NCI-H526 treated with DMSO at 0.1 percent for 48 hours (cell line): ENCODE results near the gene WARS2.

Experiments used
- DNase-seq: peaks from one replicate; lab custom pipeline; 2025; lab: John Stamatoyannopoulos, UW

The WARS2 gene

DNA sequence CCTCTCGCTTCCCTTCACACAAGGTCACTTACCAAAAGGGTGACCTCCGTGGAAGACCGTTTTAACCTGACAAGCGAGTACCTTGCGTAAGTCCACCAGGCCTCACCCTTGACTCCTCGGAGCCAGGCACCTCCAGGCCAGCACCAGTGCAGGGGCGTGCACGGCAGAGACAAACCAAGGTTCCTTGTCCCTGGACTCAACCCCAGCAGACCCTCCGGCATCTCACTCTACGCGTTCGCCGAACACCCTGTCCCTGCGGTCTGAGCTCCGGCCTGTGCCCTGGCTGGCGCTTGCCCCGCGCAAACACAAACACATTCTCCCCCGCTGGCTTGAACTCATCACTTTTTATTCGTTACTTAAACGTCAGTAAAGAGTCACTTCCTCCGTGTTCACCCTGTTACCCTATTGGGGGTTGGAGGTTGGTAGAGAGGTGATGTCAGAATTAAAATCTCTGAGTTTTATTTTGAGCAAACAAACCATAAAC lies 156.9 kb downstream of the WARS2 start:
- DNase-seq = no peak

DNA sequence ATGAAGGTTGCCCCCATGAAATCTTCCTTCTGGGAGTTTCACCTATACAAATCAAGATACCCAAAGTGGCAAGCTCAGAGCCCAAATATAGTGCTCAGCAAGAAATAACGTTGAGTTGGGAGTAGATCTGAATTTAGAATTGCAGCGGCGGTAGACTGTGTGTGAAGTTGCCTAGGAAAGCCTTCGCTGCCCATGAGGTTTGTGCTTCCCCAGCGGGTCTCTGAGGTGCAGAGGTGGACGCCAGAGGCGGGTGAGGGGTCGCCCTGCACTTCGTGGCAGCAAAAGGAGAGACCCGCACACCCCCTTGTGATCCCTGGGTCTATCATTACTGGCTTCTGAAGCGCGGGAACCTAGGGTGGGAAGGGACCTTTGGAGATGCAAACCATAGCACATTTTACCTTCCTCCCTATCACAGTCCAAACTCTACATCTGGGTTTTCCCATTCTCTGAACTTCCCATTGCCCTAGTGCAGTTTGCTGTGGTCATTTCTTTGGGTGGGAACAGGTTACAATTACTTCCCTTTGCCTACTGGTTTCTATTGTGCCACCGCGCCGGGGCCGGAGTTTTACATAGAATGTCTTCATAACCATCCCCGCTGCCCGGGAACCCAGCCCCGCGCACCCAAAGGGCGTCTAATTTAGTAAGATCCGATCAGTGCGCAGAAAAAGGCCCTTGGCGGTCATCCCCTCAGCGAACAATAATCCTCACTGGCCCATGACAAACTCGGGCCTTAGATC lies 157.5 kb downstream of the WARS2 start:
- no peak for DNase-seq

DNA sequence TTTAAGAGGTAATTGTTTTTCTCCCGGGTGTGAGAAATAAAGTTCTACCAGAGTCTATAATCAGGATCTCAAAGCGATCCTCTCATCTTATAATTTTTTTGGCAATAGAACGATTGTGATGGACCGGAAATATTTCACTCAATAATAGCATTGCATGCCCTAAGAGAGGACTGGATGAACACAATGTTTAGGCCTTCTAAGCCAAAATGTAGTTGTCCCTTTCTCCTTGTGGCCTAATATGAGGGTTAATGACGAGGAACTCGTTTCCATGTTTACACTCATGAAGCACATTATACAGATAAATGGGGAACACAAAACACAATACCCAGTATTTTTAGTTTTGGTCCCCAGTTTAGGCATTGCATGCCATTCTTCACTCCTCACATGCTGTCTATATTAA lies 158.2 kb downstream of the WARS2 start:
- no peak for DNase-seq

DNA sequence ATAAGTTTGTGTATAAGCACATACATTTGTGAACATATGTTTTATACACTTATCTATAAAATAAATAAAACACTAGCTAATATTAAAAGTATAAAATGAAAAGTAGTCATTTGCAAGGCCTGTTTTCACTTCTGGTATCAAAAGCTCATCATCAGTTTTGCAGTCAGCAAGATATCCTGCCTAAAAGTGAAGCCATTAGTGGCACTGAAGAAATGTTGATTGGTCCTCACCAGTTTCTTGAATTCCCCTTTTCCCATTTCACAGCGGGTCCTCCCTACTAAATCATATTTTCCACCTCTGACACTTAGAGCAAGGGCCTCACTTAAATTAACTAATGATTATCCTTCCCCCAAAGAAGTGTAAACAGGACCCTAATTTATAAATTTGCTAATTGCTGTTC lies 159.0 kb downstream of the WARS2 start:
- no peak for DNase-seq
